K562 (cell line): Measurements from ENCODE around the gene METTL22. TPM values are rescaled to one million over a fixed set of nuclear protein-coding genes. Genes with fewer than 3 reads are reported as not detected.
A peak's percentile ranks its signal among the peaks of the same experiment; 100 is the strongest.

ENCODE experiments used
- DEAF1 ChIP-seq: fragments of 450-650 bp; formaldehyde crosslinking; IDR thresholded peaks from 2 replicates; pipeline ENCODE4 v1.4.0; 2020; ENCODE audit warnings: mild to moderate bottlenecking, moderate library complexity
- E2F1 ChIP-seq: sonication (generic); formaldehyde crosslinking; IDR thresholded peaks from 2 replicates; pipeline ENCODE4 v1.8.1; 2023; ENCODE audit warnings: mild to moderate bottlenecking, missing genetic modification reagents, moderate library complexity
- MCM7 ChIP-seq, 2 experiments: fragments of 450-650 bp; IDR thresholded peaks; 2 replicates each; pipeline ENCODE4 v1.6.1; 2016 to 2018
- NR0B1 ChIP-seq: fragments of 450-650 bp; IDR thresholded peaks from one replicate; pipeline ENCODE4 v1.6.1; 2018; ENCODE audit warnings: mild to moderate bottlenecking, moderate library complexity; ENCODE audit not compliant: partially characterized antibody
- RFX1 ChIP-seq: fragments of 450-650 bp; IDR thresholded peaks from 2 replicates; pipeline ENCODE4 v1.6.1; 2016; ENCODE audit warnings: mild to moderate bottlenecking, moderate library complexity
- SLC30A9 ChIP-seq: fragments of 250-450 bp; sonication (Bioruptor Pico); IDR thresholded peaks from 2 replicates; pipeline ENCODE4 v1.8.0; 2022; ENCODE audit warnings: mild to moderate bottlenecking, moderate library complexity
- SP1 ChIP-seq: sonication (generic); formaldehyde crosslinking; IDR thresholded peaks from 2 replicates; pipeline ENCODE4 v1.8.1; 2022; ENCODE audit warnings: mild to moderate bottlenecking, missing genetic modification reagents
- THAP12 ChIP-seq: fragments of 250-450 bp; sonication (Bioruptor Pico); IDR thresholded peaks from 2 replicates; pipeline ENCODE4 v1.9.0; 2021; ENCODE audit warnings: mild to moderate bottlenecking, inconsistent platforms
- U2AF1 ChIP-seq: fragments of 200-400 bp; formaldehyde crosslinking; optimal IDR thresholded peaks from 2 replicates; pipeline ENCODE3; 2017; ENCODE audit warnings: mild to moderate bottlenecking, low read depth, low read length, moderate library complexity
- ZBTB2 ChIP-seq: fragments of 450-650 bp; IDR thresholded peaks from 2 replicates; pipeline ENCODE4 v1.6.1; 2016; ENCODE audit warnings: antibody characterized with exemption
- ZNF134 ChIP-seq: fragments of 250-450 bp; sonication (Bioruptor Pico); conservative IDR thresholded peaks from 2 replicates; pipeline ENCODE4 v1.4.0; 2020
- ZNF165 ChIP-seq: fragments of 250-450 bp; sonication (Bioruptor Pico); IDR thresholded peaks from 2 replicates; pipeline ENCODE4 v1.4.0; 2020; ENCODE audit warnings: borderline replicate concordance
- ZNF217 ChIP-seq: sonication (generic); formaldehyde crosslinking; IDR thresholded peaks from 2 replicates; pipeline ENCODE4 v1.8.0; 2022; ENCODE audit warnings: mild to moderate bottlenecking, missing genetic modification reagents
- ZNF316 ChIP-seq: fragments of 450-650 bp; IDR thresholded peaks from 2 replicates; pipeline ENCODE4 v1.6.1; 2016
- polyA plus RNA-seq, 8 experiments: library from polyadenylated mRNA; depleted of rRNA in 4 of 8; stranded (reverse) in 5 of 8; unstranded in 3 of 8; fragments of >200 nt; fragmentation: Nextera tagmentation in 2 of 8; fragmentation: Illumina TruSeq in 1 of 8; extraction: Ambion mirVana in 2 of 8; extraction: Trizol in 1 of 8; gene quantifications; 2 replicates each; pipeline versions ENCODE4 v1.2.1 to v1.2.3, GENCODE V29; 2011 to 2014; ENCODE audit warnings: inconsistent platforms in 1 of 8, missing spikeins in 1 of 8
- total RNA-seq, 7 experiments: library from RNA; depleted of rRNA in 6 of 7; stranded (reverse); fragments of >200 nt in 6 of 7; fragmentation: Illumina TruSeq in 2 of 7; extraction: Trizol in 2 of 7; gene quantifications; 2 replicates each; pipeline versions ENCODE4 v1.2.1 to v1.2.3, GENCODE V29; 2011 to 2021; ENCODE audit warnings: low replicate concordance in 1 of 7

METTL22 gene
- total and polyA plus RNA-seq, 9 of the 15 experiments (the other 6 are each of a cell fraction or from before 2014, with no cell fraction given): 6.9 to 33.2 (median 18.5) TPM

- TF ChIP-seq DEAF1 (CRISPR knock-in tag) (no peak), ZBTB2 (peak; percentile 92), ZNF165 (CRISPR knock-in tag) (no peak), NR0B1 (no peak), U2AF1 (no peak), ZNF217 (CRISPR knock-in tag) (no peak), ZNF316 (no peak), SLC30A9 (CRISPR knock-in tag) (no peak), E2F1 (CRISPR knock-in tag) (no peak), RFX1 (no peak), THAP12 (CRISPR knock-in tag) (peak; percentile 65; the same call in 1 of the 2 replicates), MCM7 (IDR thresholded peaks at IDR 0.05) (no peak), SP1 (CRISPR knock-in tag) (no peak), ZNF134 (CRISPR knock-in tag) (no peak)
Measured at GRCh38 chr16:8621572-8622314, at the start of gene METTL22 (continued).
